GM12878 (cell line): ENCODE data around the gene CDC14A. TPM values are rescaled to one million over a fixed set of nuclear protein-coding genes. Genes with fewer than 3 reads are reported as not detected.

Source experiments
- ATAC-seq: fragments of 200-7000 bp; cut with Tn5 transposase; 3 replicates; pipeline ENCODE4 v1.9.1; 2020; ENCODE audit warnings: mild to moderate bottlenecking, moderate library complexity
- BruUV-seq: library from RNA; stranded (reverse); fragments of 400-500 nt; replicated peaks from 2 replicates; lab custom pipeline; 2021; lab: Mats Ljungman, UMichigan
- CTCF ChIA-PET: fragments of 300-600 bp; sonication (Branson Sonifier 250); formaldehyde crosslinking; extraction: SDS; loops from one replicate; lab custom pipeline; 2021; ENCODE audit warnings: inconsistent platforms; lab: Yijun Ruan, JAX
- POLR2A ChIA-PET: fragments of 350-600 bp; formaldehyde crosslinking; extraction: SDS; loops from one replicate; lab custom pipeline; 2021; ENCODE audit warnings: inconsistent platforms; lab: Charles Lee
- RAD21 ChIA-PET: fragments of 300-600 bp; sonication (Branson Sonifier 250); formaldehyde crosslinking; loops from one replicate; lab custom pipeline; 2023; ENCODE audit warnings: antibody characterized with exemption; ENCODE audit not compliant: unreplicated experiment; lab: Charles Lee
- SMC1A ChIA-PET: fragments of 300-600 bp; sonication (Branson Sonifier 250); formaldehyde crosslinking; loops from one replicate; lab custom pipeline; 2023; ENCODE audit not compliant: unreplicated experiment, uncharacterized antibody; lab: Charles Lee
- DNase-seq: peaks from one replicate; pipeline ENCODE4 v3.0.0-alpha.2; 2011; ENCODE audit warnings: low read depth, low spot score
- FAIRE-seq: peaks from 3 replicates; lab custom pipeline; 2011; peaks lifted over from hg19 to GRCh38; lab: Jason Lieb, UNC
- H2AFZ ChIP-seq: 2 replicates; pipeline ENCODE4 v1.6.0; 2011; ENCODE audit warnings: low read depth, low read length, control low read depth; ENCODE audit not compliant: control insufficient read depth
- H3K27ac ChIP-seq: 2 replicates; pipeline ENCODE4 v1.5.1; 2011; ENCODE audit warnings: control low read depth; ENCODE audit not compliant: control insufficient read depth, insufficient read depth
- H3K27me3 ChIP-seq, 2 experiments: replicated peaks in 1 of 2; 2 replicates each; pipeline versions ENCODE4 v1.6.0 to v1.6.1; 2011; ENCODE audit warnings: low read length in 1 of 2; ENCODE audit not compliant: control insufficient read depth in 2 of 2, insufficient read depth in 2 of 2
- H3K36me3 ChIP-seq, 2 experiments: 2 replicates each; pipeline ENCODE4 v1.5.1; 2011; ENCODE audit warnings: low read length in 1 of 2; ENCODE audit not compliant: control insufficient read depth in 2 of 2, insufficient read depth in 2 of 2
- H3K4me1 ChIP-seq: 2 replicates; pipeline ENCODE4 v1.6.1; 2011; ENCODE audit warnings: mild to moderate bottlenecking, low read length, moderate library complexity, mixed read lengths; ENCODE audit not compliant: control insufficient read depth, insufficient read depth
- H3K4me2 ChIP-seq: 2 replicates; pipeline ENCODE4 v1.6.0; 2011; ENCODE audit warnings: control low read depth; ENCODE audit not compliant: control insufficient read depth, insufficient read depth
- H3K4me3 ChIP-seq: fragments of 200-600 bp; sonication (generic); 2 replicates; pipeline ENCODE4 v1.5.1; 2016
- H3K79me2 ChIP-seq: 2 replicates; pipeline ENCODE4 v1.6.0; 2011; ENCODE audit warnings: low read length; ENCODE audit not compliant: control insufficient read depth, insufficient read depth
- H3K9ac ChIP-seq: 2 replicates; pipeline ENCODE4 v1.8.0; 2011; ENCODE audit warnings: low read length, control low read depth, mixed read lengths; ENCODE audit not compliant: control insufficient read depth, insufficient read depth
- H3K9me3 ChIP-seq: replicated peaks from 3 replicates; pipeline ENCODE4 v1.5.1; 2011; ENCODE audit warnings: mild to moderate bottlenecking, low read length; ENCODE audit not compliant: control insufficient read depth, insufficient read depth
- H4K20me1 ChIP-seq: 2 replicates; pipeline ENCODE4 v1.6.0; 2011; ENCODE audit not compliant: control insufficient read depth, insufficient read depth
- EP300 ChIP-seq, 2 experiments: fragments of 150-350 bp in 1 of 2; IDR thresholded peaks; 2 replicates each; pipeline ENCODE4 v1.6.1; 2011 to 2012; ENCODE audit warnings: low read depth in 2 of 2, low read length in 2 of 2, borderline replicate concordance in 1 of 2, improper control_type of control experiment in 1 of 2, inconsistent platforms in 1 of 2; ENCODE audit not compliant: control insufficient read depth in 1 of 2
- HDAC2 ChIP-seq: fragments of 200-600 bp; sonication (generic); IDR thresholded peaks from 2 replicates; pipeline ENCODE4 v1.6.1; 2017
- IRF4 ChIP-seq: IDR thresholded peaks from 2 replicates; pipeline ENCODE4 v1.6.1; 2011; ENCODE audit warnings: low read depth, low read length
- KDM1A ChIP-seq: fragments of 200-600 bp; sonication (generic); IDR thresholded peaks from 2 replicates; pipeline ENCODE4 v1.6.1; 2016; ENCODE audit warnings: borderline replicate concordance
- KLF5 ChIP-seq: fragments of 450-650 bp; IDR thresholded peaks from 2 replicates; pipeline ENCODE4 v1.6.1; 2014; ENCODE audit warnings: mild to moderate bottlenecking; ENCODE audit not compliant: partially characterized antibody
- MLLT1 ChIP-seq: fragments of 450-650 bp; IDR thresholded peaks from 2 replicates; pipeline ENCODE4 v1.6.1; 2016; ENCODE audit warnings: mild to moderate bottlenecking
- MYB ChIP-seq: fragments of 150-350 bp; IDR thresholded peaks from 2 replicates; pipeline ENCODE4 v1.6.1; 2014; ENCODE audit warnings: mild to moderate bottlenecking, low read depth, low read length, borderline replicate concordance
- PML ChIP-seq: IDR thresholded peaks from 2 replicates; pipeline ENCODE4 v1.6.1; 2012; ENCODE audit warnings: low read length, inconsistent platforms
- TARDBP ChIP-seq: IDR thresholded peaks from 2 replicates; pipeline ENCODE4 v1.6.1; 2016; ENCODE audit warnings: borderline replicate concordance
- TCF12 ChIP-seq: IDR thresholded peaks from 2 replicates; pipeline ENCODE4 v1.6.1; 2011; ENCODE audit warnings: low read depth, mild to moderate bottlenecking, low read length
- USF2 ChIP-seq: IDR thresholded peaks from 2 replicates; pipeline ENCODE4 v1.6.1; 2011; ENCODE audit warnings: low read depth, low read length, improper control_type of control experiment, borderline replicate concordance
- WGBS: methylation state at CpG from one replicate; pipeline ENCODE4 v1.1.6; 2016; ENCODE audit warnings: low lambda C conversion rate; ENCODE audit not compliant: insufficient replicate concordance, insufficient coverage; ENCODE audit errors: missing lambda C conversion rate; 5-methylcytosine and 5-hydroxymethylcytosine counted together
- in situ Hi-C: fragments of 300-500 bp; cut with MboI; formaldehyde crosslinking; loops from 9 replicates; pipeline ENCODE4 v1.14.3; 2018; ENCODE audit warnings: mixed read lengths
- intact Hi-C: fragments of 100-400 bp; cut with micrococcal nuclease; formaldehyde crosslinking; loops from one replicate; pipeline ENCODE4 v1.14.2; 2022; ENCODE audit not compliant: unreplicated experiment
- polyA plus RNA-seq, 11 experiments: library from polyadenylated mRNA; depleted of rRNA in 4 of 11; unstranded in 6 of 11; stranded (reverse) in 5 of 11; fragments of >200 nt; fragmentation: Nextera tagmentation in 4 of 11; fragmentation: Illumina TruSeq in 1 of 11; extraction: Ambion mirVana in 4 of 11; extraction: Trizol in 1 of 11; gene quantifications; 1 replicate in 1 of 11; 2 replicates in 10 of 11; pipeline versions ENCODE4 v1.2.1 to v1.2.3, GENCODE V29; 2011 to 2016; ENCODE audit warnings: inconsistent platforms in 2 of 11, missing spikeins in 2 of 11, low read depth in 1 of 11
- total RNA-seq, 4 experiments: library from RNA; depleted of rRNA in 3 of 4; stranded (reverse); fragments of >200 nt in 3 of 4; fragmentation: Illumina TruSeq in 1 of 4; extraction: Trizol in 1 of 4; gene quantifications; 2 replicates each; pipeline versions ENCODE4 v1.2.1 to v1.2.3, GENCODE V29; 2013 to 2021
- TF ChIP-seq, protein P1 (sequence below): IDR thresholded peaks from 2 replicates; pipeline ENCODE4 v1.6.1; 2012; ENCODE audit warnings: mild to moderate bottlenecking, low read depth, low read length

Gene CDC14A
- total and polyA plus RNA-seq, 10 of the 15 experiments (the other 5 are each of a cell fraction or from before 2014, with no cell fraction given): 1.5 to 7.1 (median 5.5) TPM

- DNase-seq (no peak), ATAC-seq (no peak), FAIRE-seq (no peak)
- 73% methylated on average over 2 of the region's 2 CpGs for WGBS
- no peak for TF ChIP-seq EP300 (IDR thresholded peaks at IDR 0.05; ENCODE audit: borderline replicate concordance in 1 of 2, control insufficient read depth in 1 of 2, low read depth in 2 of 2, low read length in 2 of 2)
- no peak for TF ChIP-seq USF2
- no peak for TF ChIP-seq TARDBP
- TF ChIP-seq IRF4: no peak
- H3K79me2 ChIP-seq: no peaks in the 10 kb centered on the region
- no peak overlapping the region for H3K4me2 ChIP-seq
- H3K9ac ChIP-seq: no peak overlapping the region
- in situ Hi-C loops (no loop called here), intact Hi-C loops (no loop called here)
- no peak overlapping the region for H3K27ac ChIP-seq
- no peak overlapping the region for H2AFZ ChIP-seq
- no peaks in the 10 kb centered on the region for H3K9me3 ChIP-seq
- ChIA-PET CTCF (interaction anchor here (1.7 to 2.1 kb wide), 3 partner anchors 7 to 66 kb away, joined by 4 to 10 read pairs (median 7); no protein-coding TSS in a partner anchor), POLR2A (no interaction called here), SMC1A (interaction anchor here (1.4 kb wide), 1 partner anchor 11 kb away, joined by 3 read pairs; the partner anchor contains the start of gene GPR88), RAD21 (no interaction called here)
- no TSS peak for BruUV-seq
- H3K4me3 ChIP-seq: no peak overlapping the region
- H4K20me1 ChIP-seq: no peaks in the 10 kb centered on the region
- no peaks in the 10 kb centered on the region for H3K36me3 ChIP-seq
- no peaks in the 10 kb centered on the region for H3K27me3 ChIP-seq
- peaks cover 23% of the 10 kb centered on the region for H3K4me1 ChIP-seq
These were observed 174.6 kb downstream of the CDC14A start for GRCh38 chr1:100526894-100527293.

DNA sequence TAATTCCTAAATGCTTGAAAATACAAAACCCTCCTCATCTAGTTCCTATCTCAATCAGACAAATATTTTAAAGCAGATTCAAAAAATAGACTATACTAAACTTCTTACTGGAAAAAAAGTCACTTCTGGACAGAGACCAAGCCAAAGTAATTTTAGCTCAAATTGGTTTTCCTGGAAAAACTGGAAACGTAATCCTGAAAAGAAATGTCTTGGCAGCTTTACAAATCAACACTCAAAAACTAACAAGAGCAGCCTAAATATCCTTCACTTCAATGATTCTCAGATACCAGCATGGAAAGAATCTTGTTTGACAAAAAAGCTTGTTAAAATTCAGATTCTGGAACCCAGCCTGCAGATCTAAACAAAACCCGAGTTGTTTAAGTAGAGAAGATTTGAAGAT is 176.6 kb downstream of the CDC14A start:
- in situ Hi-C loops (no loop called here), intact Hi-C loops (no loop called here)
- Histone ChIP-seq H3K27ac (no peak overlapping the region), H3K4me2 (no peak overlapping the region), H3K4me3 (no peak overlapping the region), H3K79me2 (no peaks in the 10 kb centered on the region), H4K20me1 (no peaks in the 10 kb centered on the region), H3K36me3 (no peaks in the 10 kb centered on the region), H2AFZ (no peak overlapping the region), H3K27me3 (no peaks in the 10 kb centered on the region), H3K9ac (no peak overlapping the region), H3K9me3 (no peaks in the 10 kb centered on the region), H3K4me1 (peaks cover 12% of the 10 kb centered on the region; the same call in 1 of the 2 replicates)
- DNase-seq (no peak), FAIRE-seq (no peak), ATAC-seq (no peak)
- 47% methylated on average over 2 of the region's 2 CpGs for WGBS
- ChIA-PET SMC1A (interaction anchor here (0.9 to 2.2 kb wide), 2 partner anchors 18 to 341 kb away, joined by 3 to 6 read pairs; no protein-coding TSS in a partner anchor), CTCF (interaction anchor here (1.0 to 2.1 kb wide), 3 partner anchors 65 to 340 kb away, joined by 3 to 4 read pairs (median 3); no protein-coding TSS in a partner anchor), POLR2A (no interaction called here), RAD21 (interaction anchor here (0.6 kb wide), 1 partner anchor 339 kb away, joined by 3 read pairs; no protein-coding TSS in a partner anchor)
- no TSS peak for BruUV-seq
- TF ChIP-seq, protein P1, sequence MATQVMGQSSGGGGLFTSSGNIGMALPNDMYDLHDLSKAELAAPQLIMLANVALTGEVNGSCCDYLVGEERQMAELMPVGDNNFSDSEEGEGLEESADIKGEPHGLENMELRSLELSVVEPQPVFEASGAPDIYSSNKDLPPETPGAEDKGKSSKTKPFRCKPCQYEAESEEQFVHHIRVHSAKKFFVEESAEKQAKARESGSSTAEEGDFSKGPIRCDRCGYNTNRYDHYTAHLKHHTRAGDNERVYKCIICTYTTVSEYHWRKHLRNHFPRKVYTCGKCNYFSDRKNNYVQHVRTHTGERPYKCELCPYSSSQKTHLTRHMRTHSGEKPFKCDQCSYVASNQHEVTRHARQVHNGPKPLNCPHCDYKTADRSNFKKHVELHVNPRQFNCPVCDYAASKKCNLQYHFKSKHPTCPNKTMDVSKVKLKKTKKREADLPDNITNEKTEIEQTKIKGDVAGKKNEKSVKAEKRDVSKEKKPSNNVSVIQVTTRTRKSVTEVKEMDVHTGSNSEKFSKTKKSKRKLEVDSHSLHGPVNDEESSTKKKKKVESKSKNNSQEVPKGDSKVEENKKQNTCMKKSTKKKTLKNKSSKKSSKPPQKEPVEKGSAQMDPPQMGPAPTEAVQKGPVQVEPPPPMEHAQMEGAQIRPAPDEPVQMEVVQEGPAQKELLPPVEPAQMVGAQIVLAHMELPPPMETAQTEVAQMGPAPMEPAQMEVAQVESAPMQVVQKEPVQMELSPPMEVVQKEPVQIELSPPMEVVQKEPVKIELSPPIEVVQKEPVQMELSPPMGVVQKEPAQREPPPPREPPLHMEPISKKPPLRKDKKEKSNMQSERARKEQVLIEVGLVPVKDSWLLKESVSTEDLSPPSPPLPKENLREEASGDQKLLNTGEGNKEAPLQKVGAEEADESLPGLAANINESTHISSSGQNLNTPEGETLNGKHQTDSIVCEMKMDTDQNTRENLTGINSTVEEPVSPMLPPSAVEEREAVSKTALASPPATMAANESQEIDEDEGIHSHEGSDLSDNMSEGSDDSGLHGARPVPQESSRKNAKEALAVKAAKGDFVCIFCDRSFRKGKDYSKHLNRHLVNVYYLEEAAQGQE: no peak
- TF ChIP-seq KDM1A: no peak
- no peak for TF ChIP-seq PML
- no peak for TF ChIP-seq MYB
- no peak for TF ChIP-seq TCF12
- no peak for TF ChIP-seq MLLT1
- TF ChIP-seq HDAC2: no peak
- no peak for TF ChIP-seq KLF5
